Spleen (tissue), 7 donors: ENCODE results near the gene CD55.

Experiments used
- CTCF ChIP-seq, 11 experiments: fragments of 200-600 bp in 7 of 11; fragments of 450-650 bp in 4 of 11; sonication (generic) in 4 of 11; IDR thresholded peaks in 8 of 11; conservative IDR thresholded peaks in 3 of 11; 1 replicate in 7 of 11; 2 replicates in 4 of 11; pipeline versions ENCODE4 v1.4.0 to v1.8.0; 2016 to 2021; ENCODE audit warnings: antibody characterized with exemption in 11 of 11, inconsistent platforms in 4 of 11, mild to moderate bottlenecking in 1 of 11
- POLR2A ChIP-seq, 3 donors: fragments of 450-650 bp; IDR thresholded peaks; one replicate each; pipeline ENCODE4 v1.5.1; 2017; ENCODE audit warnings: antibody characterized with exemption in 3 of 3, mild to moderate bottlenecking in 1 of 3
- donor health status: DM: no; HTN: no; CAD: no; lungs with moderate emphysema.
- donor health status: DM: no; HTN: no; CAD: no.
- donor health status: DM: no; HTN: no; CAD: no.

GRCh38 chr1:207308451-207309190, 12.9 kb upstream of the CD55 start:
- TF ChIP-seq CTCF (IDR thresholded peaks at IDR 0.05 in 8 of 11, conservative IDR thresholded peaks at IDR 0.05 in 3 of 11) (no peak), POLR2A (IDR thresholded peaks at IDR 0.05) (no peak)
